ENCODE measurements around the gene PTGDS.

DNA sequence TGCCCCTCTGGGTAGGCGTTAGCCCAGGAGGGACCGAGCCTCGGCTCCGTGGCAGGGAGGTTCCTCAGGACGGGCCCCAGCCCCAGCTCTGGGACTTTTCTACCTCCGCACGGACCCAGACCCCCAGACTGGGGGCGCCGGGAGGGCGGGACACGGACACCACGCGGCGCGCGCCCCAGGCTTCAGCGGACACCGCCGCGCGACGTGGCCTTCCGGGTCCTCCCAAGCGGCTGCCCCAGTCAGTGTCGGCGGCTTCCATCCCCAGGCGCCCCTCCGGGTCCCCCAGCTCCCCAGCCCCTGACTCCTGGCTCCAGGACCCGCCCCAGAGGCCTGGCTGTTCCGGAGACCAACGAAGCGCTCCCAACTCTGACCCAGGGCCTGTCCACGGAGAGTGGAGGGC lies 8.5 kb downstream of the PTGDS start:
- TF ChIP-seq EZH2 (IDR thresholded peaks at IDR 0.05; ENCODE audit: insufficient read depth, poor library complexity, severe bottlenecking) (no peak), EZH2phosphoT487 (IDR thresholded peaks at IDR 0.05; ENCODE audit: insufficient read depth, low read depth) (no peak)
